Esophagus squamous epithelium (tissue), 4 donors: ENCODE measurements around the gene CATSPERE.

Source experiments
- POLR2A ChIP-seq, 4 donors: fragments of 450-650 bp; IDR thresholded peaks; one replicate each; pipeline ENCODE4 v1.6.1; 2017; ENCODE audit warnings: antibody characterized with exemption in 4 of 4, mild to moderate bottlenecking in 4 of 4, moderate library complexity in 3 of 4
- TF ChIP-seq, protein P1 (sequence below), 6 experiments: fragments of 450-650 bp in 4 of 6; fragments of 200-600 bp in 2 of 6; sonication (generic) in 2 of 6; IDR thresholded peaks; one replicate each; pipeline ENCODE4 v1.5.1; 2016 to 2019; ENCODE audit warnings: antibody characterized with exemption in 6 of 6, mild to moderate bottlenecking in 4 of 6, moderate library complexity in 4 of 6

DNA sequence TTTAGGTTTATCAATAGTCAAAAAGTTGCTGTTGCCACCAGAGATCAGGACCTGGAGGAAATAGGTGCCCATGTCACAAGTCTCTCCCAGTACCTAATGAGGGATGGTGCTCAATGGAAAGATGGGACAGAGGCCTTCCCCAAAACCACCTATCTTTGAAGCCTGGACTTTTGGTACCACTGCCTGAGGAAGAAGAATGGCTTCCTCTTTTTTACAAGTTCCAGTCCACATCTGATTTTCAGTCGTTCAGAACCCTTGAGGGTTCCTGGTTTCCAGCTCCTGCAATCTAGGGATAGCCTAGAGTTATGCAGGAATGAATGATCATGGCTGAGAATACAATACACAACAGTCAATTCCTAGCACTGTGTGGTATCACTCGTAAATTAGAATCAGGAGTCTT lies 5.7 kb downstream of the CATSPERE start:
- no peak for TF ChIP-seq POLR2A (IDR thresholded peaks at IDR 0.05)
- TF ChIP-seq, protein P1, sequence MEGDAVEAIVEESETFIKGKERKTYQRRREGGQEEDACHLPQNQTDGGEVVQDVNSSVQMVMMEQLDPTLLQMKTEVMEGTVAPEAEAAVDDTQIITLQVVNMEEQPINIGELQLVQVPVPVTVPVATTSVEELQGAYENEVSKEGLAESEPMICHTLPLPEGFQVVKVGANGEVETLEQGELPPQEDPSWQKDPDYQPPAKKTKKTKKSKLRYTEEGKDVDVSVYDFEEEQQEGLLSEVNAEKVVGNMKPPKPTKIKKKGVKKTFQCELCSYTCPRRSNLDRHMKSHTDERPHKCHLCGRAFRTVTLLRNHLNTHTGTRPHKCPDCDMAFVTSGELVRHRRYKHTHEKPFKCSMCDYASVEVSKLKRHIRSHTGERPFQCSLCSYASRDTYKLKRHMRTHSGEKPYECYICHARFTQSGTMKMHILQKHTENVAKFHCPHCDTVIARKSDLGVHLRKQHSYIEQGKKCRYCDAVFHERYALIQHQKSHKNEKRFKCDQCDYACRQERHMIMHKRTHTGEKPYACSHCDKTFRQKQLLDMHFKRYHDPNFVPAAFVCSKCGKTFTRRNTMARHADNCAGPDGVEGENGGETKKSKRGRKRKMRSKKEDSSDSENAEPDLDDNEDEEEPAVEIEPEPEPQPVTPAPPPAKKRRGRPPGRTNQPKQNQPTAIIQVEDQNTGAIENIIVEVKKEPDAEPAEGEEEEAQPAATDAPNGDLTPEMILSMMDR (IDR thresholded peaks at IDR 0.05): no peak
